Mesenchymal stem cell (in vitro differentiated cells and primary cell): Measurements from ENCODE around the gene PRKAG3.

Experiments used
- DNase-seq: peaks from one replicate; pipeline ENCODE4 v3.0.0-alpha.2; 2013
- H2AFZ ChIP-seq: one replicate; pipeline ENCODE4 v1.6.1; 2013; ENCODE audit warnings: low read depth, mild to moderate bottlenecking, control low read depth, inconsistent platforms, low read length, moderate library complexity
- H2AK5ac ChIP-seq: 2 replicates; pipeline ENCODE4 v1.6.1; 2013; ENCODE audit warnings: low read length, moderate library complexity, mild to moderate bottlenecking, inconsistent platforms; ENCODE audit not compliant: severe bottlenecking
- H2BK120ac ChIP-seq: one replicate; pipeline ENCODE4 v1.6.1; 2013; ENCODE audit warnings: low read depth, mild to moderate bottlenecking, inconsistent platforms, low read length, moderate library complexity
- H2BK12ac ChIP-seq, 2 experiments: one replicate each; pipeline ENCODE4 v1.6.1; 2013; ENCODE audit warnings: inconsistent platforms in 2 of 2, low read length in 2 of 2, mild to moderate bottlenecking in 2 of 2, moderate library complexity in 2 of 2, control low read depth in 1 of 2
- H2BK15ac ChIP-seq: one replicate; pipeline ENCODE4 v1.6.1; 2013; ENCODE audit warnings: mild to moderate bottlenecking, low read depth, inconsistent platforms; ENCODE audit not compliant: poor library complexity, severe bottlenecking
- H2BK5ac ChIP-seq: 2 replicates; pipeline ENCODE4 v1.6.1; 2013; ENCODE audit warnings: low read depth, mild to moderate bottlenecking, low read length, control low read depth, inconsistent platforms; ENCODE audit not compliant: poor library complexity, severe bottlenecking
- H3K14ac ChIP-seq, 2 experiments: one replicate each; pipeline ENCODE4 v1.6.1; 2013; ENCODE audit warnings: inconsistent platforms in 2 of 2, low read length in 2 of 2, control low read depth in 1 of 2, mild to moderate bottlenecking in 1 of 2, moderate library complexity in 1 of 2
- H3K18ac ChIP-seq, 2 experiments: one replicate each; pipeline ENCODE4 v1.6.1; 2013; ENCODE audit warnings: inconsistent platforms in 2 of 2, low read length in 2 of 2, control low read depth in 1 of 2, low read depth in 1 of 2, mild to moderate bottlenecking in 1 of 2
- H3K23ac ChIP-seq, 2 experiments: one replicate each; pipeline ENCODE4 v1.6.1; 2013; ENCODE audit warnings: inconsistent platforms in 2 of 2, low read length in 2 of 2, mild to moderate bottlenecking in 2 of 2, moderate library complexity in 2 of 2, control low read depth in 1 of 2
- H3K27ac ChIP-seq: 2 replicates; pipeline ENCODE4 v1.5.1; 2013; ENCODE audit warnings: mild to moderate bottlenecking, moderate library complexity, low read length, control low read depth, inconsistent platforms; ENCODE audit not compliant: poor library complexity, severe bottlenecking
- H3K27me3 ChIP-seq, 2 experiments: 2 replicates each; pipeline versions ENCODE4 v1.6.1 to v1.7.0; 2013; ENCODE audit warnings: low read length in 2 of 2, mild to moderate bottlenecking in 2 of 2, moderate library complexity in 2 of 2, control low read depth in 1 of 2, inconsistent platforms in 1 of 2; ENCODE audit not compliant: control insufficient read depth in 1 of 2, insufficient read depth in 1 of 2
- H3K36me3 ChIP-seq, 2 experiments: 2 replicates each; pipeline versions ENCODE4 v1.6.1 to v1.7.0; 2013; ENCODE audit warnings: low read length in 2 of 2, control low read depth in 1 of 2, inconsistent platforms in 1 of 2, low read depth in 1 of 2, mild to moderate bottlenecking in 1 of 2; ENCODE audit not compliant: insufficient read depth in 2 of 2, control insufficient read depth in 1 of 2
- H3K4ac ChIP-seq, 2 experiments: one replicate each; pipeline ENCODE4 v1.6.1; 2013; ENCODE audit warnings: inconsistent platforms in 2 of 2, low read length in 2 of 2, mild to moderate bottlenecking in 2 of 2, moderate library complexity in 2 of 2, control low read depth in 1 of 2, low read depth in 1 of 2
- H3K4me1 ChIP-seq: 2 replicates; pipeline ENCODE4 v1.6.1; 2013; ENCODE audit warnings: low read depth, low read length, control low read depth; ENCODE audit not compliant: control insufficient read depth, insufficient read depth
- H3K4me2 ChIP-seq: 2 replicates; pipeline ENCODE4 v1.6.1; 2013; ENCODE audit warnings: low read length, mild to moderate bottlenecking, inconsistent platforms; ENCODE audit not compliant: poor library complexity, severe bottlenecking
- H3K4me3 ChIP-seq, 2 experiments: 2 replicates each; pipeline versions ENCODE4 v1.5.1 to v1.7.0; 2013; ENCODE audit warnings: low read length in 2 of 2, mild to moderate bottlenecking in 2 of 2, control low read depth in 1 of 2, low read depth in 1 of 2; ENCODE audit not compliant: insufficient read depth in 1 of 2
- H3K79me1 ChIP-seq: replicated peaks from 2 replicates; pipeline ENCODE4 v1.6.1; 2013; ENCODE audit warnings: mild to moderate bottlenecking, control low read depth, low read length, inconsistent platforms; ENCODE audit not compliant: poor library complexity, severe bottlenecking
- H3K9ac ChIP-seq: 2 replicates; pipeline ENCODE4 v1.7.0; 2013; ENCODE audit warnings: mild to moderate bottlenecking, low read length, moderate library complexity
- H3K9me3 ChIP-seq: 2 replicates; pipeline ENCODE4 v1.7.0; 2013; ENCODE audit warnings: mild to moderate bottlenecking, low read length; ENCODE audit not compliant: control insufficient read depth
- H4K8ac ChIP-seq: one replicate; pipeline ENCODE4 v1.6.1; 2013; ENCODE audit warnings: inconsistent platforms, mild to moderate bottlenecking, low read length, moderate library complexity
- H4K91ac ChIP-seq: one replicate; pipeline ENCODE4 v1.6.1; 2013; ENCODE audit warnings: mild to moderate bottlenecking, low read length, inconsistent platforms
- WGBS: methylation state at CpG from one replicate; pipeline ENCODE4 v1.1.7; 2013; ENCODE audit warnings: mixed read lengths; 5-methylcytosine and 5-hydroxymethylcytosine counted together

The PRKAG3 gene

DNA sequence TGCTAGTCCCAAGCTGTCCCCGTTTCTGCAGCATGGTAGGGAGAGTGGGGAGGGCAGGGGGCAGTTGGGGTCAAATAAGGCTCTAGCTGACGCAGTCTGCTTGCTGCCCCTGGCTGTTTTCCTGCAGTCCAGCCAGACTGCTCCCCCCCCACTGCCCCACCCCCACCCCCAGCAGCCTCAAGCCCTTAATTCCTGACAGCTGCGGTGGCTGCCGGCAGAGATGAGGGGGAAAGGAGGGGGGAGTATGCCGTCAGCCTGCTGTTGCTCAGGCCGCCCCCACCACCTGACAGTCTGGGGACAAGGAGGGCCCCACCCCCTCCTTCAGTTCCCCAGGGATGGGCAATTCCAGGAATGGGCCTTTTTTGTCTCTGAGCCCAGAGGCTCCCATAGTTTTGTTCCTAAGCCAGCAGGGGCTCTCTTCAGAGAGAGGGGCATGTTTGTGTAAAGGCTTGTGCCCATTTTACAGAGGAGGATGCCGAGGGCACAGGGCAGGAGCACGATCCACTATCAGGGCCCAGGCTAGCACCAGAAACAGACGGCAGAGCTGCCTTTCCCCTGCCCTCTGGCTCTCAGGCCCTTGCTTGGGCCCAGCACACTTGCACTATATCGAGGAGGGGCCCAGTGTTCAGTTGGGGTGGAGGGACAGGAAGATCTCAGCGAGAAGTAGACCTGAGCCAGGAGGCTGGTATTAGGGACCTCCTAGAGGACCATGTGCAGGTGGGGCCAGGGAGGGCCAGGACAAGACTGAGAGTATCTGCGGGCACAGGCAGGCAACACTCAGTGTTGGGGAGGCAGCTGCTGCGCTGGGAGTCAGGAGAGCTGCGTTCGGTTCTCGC, 47.5 kb upstream of the PRKAG3 start:
- 19% methylated on average over 12 of the region's 16 CpGs for WGBS
- H2BK15ac ChIP-seq: no peak overlapping the region
- H2BK12ac ChIP-seq: no peak overlapping the region
- H2BK120ac ChIP-seq: no peak overlapping the region
- no peaks in the 10 kb centered on the region for H3K79me1 ChIP-seq
- no peak overlapping the region for H3K14ac ChIP-seq
- peaks cover 10% of the 10 kb centered on the region for H3K4me1 ChIP-seq
- H4K91ac ChIP-seq: no peak overlapping the region
- no peak for DNase-seq
- H3K36me3 ChIP-seq: no peaks in the 10 kb centered on the region
- H3K18ac ChIP-seq: no peak overlapping the region
- H2AFZ ChIP-seq: no peak overlapping the region
- H2BK5ac ChIP-seq: no peak overlapping the region
- H3K4me2 ChIP-seq: no peak overlapping the region
- peaks cover 90% of the 10 kb centered on the region in 2 experiments for H3K27me3 ChIP-seq
- no peak overlapping the region for H3K23ac ChIP-seq
- no peak overlapping the region for H3K4me3 ChIP-seq
- no peak overlapping the region for H2AK5ac ChIP-seq
- H3K4ac ChIP-seq: no peak overlapping the region
- no peak overlapping the region for H4K8ac ChIP-seq
- H3K27ac ChIP-seq: no peak overlapping the region
- H3K9me3 ChIP-seq: no peaks in the 10 kb centered on the region
- no peak overlapping the region for H3K9ac ChIP-seq

DNA sequence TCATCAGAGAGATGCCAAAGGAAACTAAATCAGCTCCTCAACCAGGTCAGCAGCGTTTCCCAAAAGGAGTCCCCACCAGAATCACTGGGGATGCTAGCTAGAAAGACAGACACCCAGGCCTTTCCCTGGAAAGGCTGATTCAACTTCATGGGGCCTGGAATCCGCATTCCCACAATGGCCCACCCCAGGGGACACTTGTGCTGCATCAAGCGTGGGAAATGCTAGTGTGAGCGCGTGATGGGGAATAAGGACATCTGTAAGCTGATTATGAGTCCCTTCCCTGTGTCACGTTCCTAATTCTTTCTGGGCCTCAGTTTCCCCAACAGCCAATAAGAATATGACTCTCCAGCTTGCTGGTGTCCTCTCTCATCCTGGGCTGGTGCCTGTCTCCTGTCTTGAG, 46.9 kb upstream of the PRKAG3 start:
- Histone ChIP-seq H2BK120ac (no peak overlapping the region), H3K36me3 (no peaks in the 10 kb centered on the region), H3K9ac (no peak overlapping the region), H3K4me1 (peaks cover 13% of the 10 kb centered on the region), H3K18ac (no peak overlapping the region), H2AK5ac (no peak overlapping the region), H3K23ac (no peak overlapping the region), H3K79me1 (no peaks in the 10 kb centered on the region), H3K9me3 (no peaks in the 10 kb centered on the region), H4K91ac (no peak overlapping the region), H2BK12ac (no peak overlapping the region), H3K14ac (no peak overlapping the region), H3K4ac (no peak overlapping the region), H3K4me2 (no peak overlapping the region), H2AFZ (no peak overlapping the region), H3K27me3 (peaks cover 91 to 92% of the 10 kb centered on the region in 2 experiments), H2BK5ac (no peak overlapping the region), H3K4me3 (no peak overlapping the region), H4K8ac (no peak overlapping the region), H2BK15ac (no peak overlapping the region), H3K27ac (no peak overlapping the region)
- 28% methylated on average over 5 of the region's 6 CpGs for WGBS
- DNase-seq: no peak

DNA sequence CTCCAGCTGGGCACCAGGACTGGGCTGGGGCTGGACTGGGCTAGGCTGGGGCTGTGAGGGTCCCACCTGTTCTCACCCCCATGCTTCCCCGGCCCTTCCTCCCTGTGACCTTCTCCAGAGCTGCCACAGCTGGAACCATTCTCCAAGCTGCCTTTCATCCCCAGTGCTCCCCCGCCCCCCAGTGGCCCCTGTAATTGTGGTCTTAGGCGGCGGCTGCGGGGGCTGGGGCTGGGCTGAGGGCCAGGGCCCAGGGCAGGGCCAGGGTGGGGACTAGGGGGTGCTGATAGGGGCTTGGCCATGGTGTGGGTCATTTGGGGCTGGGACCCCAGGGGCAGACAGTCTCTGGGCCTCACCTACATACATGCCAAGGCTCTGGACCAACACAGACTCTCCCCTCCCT, 46.3 kb upstream of the PRKAG3 start:
- Histone ChIP-seq H3K9me3 (no peaks in the 10 kb centered on the region), H3K79me1 (no peaks in the 10 kb centered on the region), H3K27ac (no peak overlapping the region), H3K23ac (no peak overlapping the region), H3K4me3 (no peak overlapping the region), H3K27me3 (peaks cover 92 to 95% of the 10 kb centered on the region in 2 experiments), H2BK5ac (no peak overlapping the region), H3K4ac (no peak overlapping the region), H3K18ac (no peak overlapping the region), H2AFZ (no peak overlapping the region), H2BK120ac (no peak overlapping the region), H3K4me1 (peaks cover 17% of the 10 kb centered on the region), H3K36me3 (no peaks in the 10 kb centered on the region), H3K9ac (no peak overlapping the region), H4K8ac (no peak overlapping the region), H4K91ac (no peak overlapping the region), H2AK5ac (no peak overlapping the region), H3K14ac (no peak overlapping the region), H3K4me2 (no peak overlapping the region), H2BK12ac (no peak overlapping the region), H2BK15ac (no peak overlapping the region)
- 40% methylated on average over 3 of the region's 5 CpGs for WGBS
- no peak for DNase-seq

DNA sequence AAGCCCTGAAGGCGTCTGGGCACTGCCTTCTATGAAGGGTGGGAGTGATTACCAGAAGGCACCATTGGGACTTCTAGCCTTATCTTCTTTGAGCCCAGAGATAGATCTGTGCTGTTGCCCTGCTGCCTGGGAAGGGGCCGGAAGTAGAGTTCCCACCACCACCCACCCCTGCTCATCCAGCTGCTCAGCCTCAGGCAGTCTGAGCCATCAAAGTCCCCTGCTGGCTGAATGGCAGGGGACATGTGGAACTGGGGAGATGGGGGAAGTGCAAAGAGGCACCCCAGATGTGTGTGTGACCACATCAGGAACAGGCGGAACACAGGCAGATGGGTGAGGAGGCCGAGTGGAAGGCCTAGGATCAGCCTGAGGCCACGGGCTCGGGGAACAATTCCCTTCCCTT, 45.7 kb upstream of the PRKAG3 start:
- Histone ChIP-seq H4K8ac (no peak overlapping the region), H3K4me2 (no peak overlapping the region), H4K91ac (no peak overlapping the region), H2AK5ac (no peak overlapping the region), H3K27me3 (peaks cover 92 to 95% of the 10 kb centered on the region in 2 experiments), H3K9me3 (no peaks in the 10 kb centered on the region), H3K23ac (no peak overlapping the region), H3K18ac (no peak overlapping the region), H2BK5ac (no peak overlapping the region), H2BK12ac (no peak overlapping the region), H3K4ac (no peak overlapping the region), H3K14ac (no peak overlapping the region), H3K36me3 (no peaks in the 10 kb centered on the region), H2BK15ac (no peak overlapping the region), H2AFZ (no peak overlapping the region), H2BK120ac (no peak overlapping the region), H3K4me1 (peaks cover 17% of the 10 kb centered on the region), H3K4me3 (no peak overlapping the region), H3K79me1 (no peaks in the 10 kb centered on the region), H3K27ac (no peak overlapping the region), H3K9ac (no peak overlapping the region)
- no peak for DNase-seq
- WGBS: 64% methylated on average over 5 of the region's 6 CpGs
